LNCaP clone FGC (cell line): ENCODE results near the gene F11.

Experiments used
- DNase-seq: peaks from one replicate; pipeline ENCODE4 v3.0.0-alpha.2; 2011; ENCODE audit warnings: low read depth
- H3K4me3 ChIP-seq: 2 replicates; pipeline ENCODE4 v1.5.1; 2011; ENCODE audit warnings: mild to moderate bottlenecking, low read depth, low read length, control low read depth
- CTCF ChIP-seq: IDR thresholded peaks from 2 replicates; pipeline ENCODE4 v1.5.1; 2012; ENCODE audit warnings: mild to moderate bottlenecking; ENCODE audit not compliant: control insufficient read depth, insufficient read depth; ENCODE audit errors: extremely low read depth

Gene F11

GRCh38 chr4:186227221-186227620 is 38.8 kb upstream of the F11 start, which contains the start of gene KLKB1:
Gene KLKB1, plus strand, starts transcription at chr4:186227507. Its CDS starts 689 bp downstream, at chr4:186228196.
- no peak within 1 kb of the TSS for H3K4me3 ChIP-seq
- DNase-seq, result peak; percentile 94
- TF ChIP-seq CTCF, result no peak

GRCh38 chr4:186227744-186228513 is 38.1 kb upstream of the F11 start:
- DNase-seq, result no peak
- TF ChIP-seq CTCF, result no peak
- H3K4me3 ChIP-seq, result no peak overlapping the region

- H3K4me3 ChIP-seq, result no peak overlapping the region
- no peak for DNase-seq
- no peak for TF ChIP-seq CTCF
Measured at GRCh38 chr4:186228514-186228894, 37.5 kb upstream of the F11 start.

GRCh38 chr4:186234367-186234766 is 31.6 kb upstream of the F11 start:
- DNase-seq, result peak; percentile 14
- TF ChIP-seq CTCF, result no peak

GRCh38 chr4:186236126-186236525 is 29.9 kb upstream of the F11 start:
- no peak for TF ChIP-seq CTCF
- no peak overlapping the region for H3K4me3 ChIP-seq
- DNase-seq, result no peak

More at GRCh38 chr4:186234367-186234766, 31.6 kb upstream of the F11 start:
- H3K4me3 ChIP-seq, result no peak overlapping the region

- DNase-seq, result no peak
- TF ChIP-seq CTCF, result no peak
- no peak overlapping the region for H3K4me3 ChIP-seq
Measured at GRCh38 chr4:186240452-186240847, 25.5 kb upstream of the F11 start.
